GM18519 (cell line): ENCODE data around the gene NPAS3.

Source experiments
- ATAC-seq: cut with Tn5 transposase; IDR thresholded peaks from one replicate; pipeline ENCODE4 v1.9.1; 2021; ENCODE audit warnings: mild to moderate bottlenecking, moderate library complexity; ENCODE audit not compliant: unreplicated experiment, low FRiP score

The NPAS3 gene

DNA sequence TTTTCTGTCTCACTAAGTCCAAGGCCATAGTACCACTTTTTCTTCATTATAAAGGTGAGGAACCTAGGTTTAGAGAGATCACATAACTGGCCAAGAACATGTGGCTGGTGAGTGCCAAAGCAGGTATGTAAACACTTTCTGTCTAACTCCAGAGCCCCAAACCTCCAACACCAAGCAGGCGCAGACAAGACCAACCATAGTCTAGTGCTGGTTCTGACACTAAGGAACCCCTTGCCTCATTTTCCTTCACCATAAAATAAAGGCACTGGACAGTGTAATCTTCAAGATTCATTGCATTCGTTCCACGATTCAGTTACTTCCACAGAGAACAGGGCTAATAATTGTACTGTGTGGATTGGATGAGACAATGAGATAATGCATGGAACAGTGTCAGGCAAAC, 71.0 kb downstream of the NPAS3 start:
- ATAC-seq, result no peak

DNA sequence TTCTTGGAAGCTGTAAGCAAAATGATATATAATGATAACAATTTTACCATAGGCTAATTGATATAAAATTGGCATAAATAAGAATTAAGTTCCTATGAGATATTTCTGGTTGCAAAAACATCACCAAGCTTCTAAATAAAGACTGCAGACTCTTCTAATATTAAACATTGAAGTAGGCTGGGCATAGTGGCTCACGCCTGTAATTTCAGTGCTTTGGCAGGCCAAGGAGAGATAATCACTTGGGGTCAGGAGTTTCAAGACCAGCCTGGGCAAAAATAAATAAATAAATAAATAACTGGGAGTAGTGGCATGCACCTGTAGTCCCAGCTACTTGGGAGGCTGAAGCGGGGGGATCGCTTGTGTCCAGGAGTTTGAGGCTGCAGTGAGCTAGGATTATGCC, 71.8 kb downstream of the NPAS3 start:
- no peak for ATAC-seq

DNA sequence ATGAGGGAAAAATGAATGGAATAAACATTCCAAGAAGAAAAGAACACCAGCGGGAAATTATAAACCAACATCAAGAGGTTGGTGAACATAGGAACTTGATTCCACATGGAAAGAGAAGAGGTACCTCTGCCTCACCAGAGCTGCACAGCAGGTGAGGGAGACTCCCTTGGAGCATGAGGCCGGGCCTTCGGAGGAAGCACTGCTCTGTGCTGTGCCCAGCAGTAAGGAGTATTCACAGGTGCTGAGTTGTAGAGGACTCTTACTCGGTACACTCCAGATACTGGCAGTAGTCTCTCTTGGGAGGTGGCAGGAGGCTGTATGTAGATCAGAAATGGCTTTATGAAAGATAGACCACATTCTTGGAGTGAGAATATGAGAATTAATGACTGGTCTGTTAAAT, 76.0 kb downstream of the NPAS3 start:
- ATAC-seq, result no peak

DNA sequence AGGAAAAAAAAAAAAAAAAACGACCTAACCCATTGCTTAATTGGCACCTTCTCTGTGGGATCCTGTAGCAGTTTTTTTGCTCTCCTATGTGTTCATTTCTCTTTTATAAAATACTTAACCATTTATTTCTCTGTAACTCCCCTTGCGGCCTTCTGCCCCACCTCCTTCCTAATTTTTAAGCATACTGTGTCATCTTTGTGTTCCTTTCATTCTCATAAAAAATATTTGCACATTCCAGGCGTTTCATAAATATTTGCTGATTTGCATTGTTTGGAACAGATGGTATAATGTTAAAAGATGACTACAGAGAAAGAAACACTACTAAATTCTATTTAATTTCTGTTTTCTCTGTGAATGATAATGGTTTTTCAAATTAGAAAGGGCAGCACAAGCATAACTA, 77.9 kb downstream of the NPAS3 start:
- ATAC-seq, result no peak

DNA sequence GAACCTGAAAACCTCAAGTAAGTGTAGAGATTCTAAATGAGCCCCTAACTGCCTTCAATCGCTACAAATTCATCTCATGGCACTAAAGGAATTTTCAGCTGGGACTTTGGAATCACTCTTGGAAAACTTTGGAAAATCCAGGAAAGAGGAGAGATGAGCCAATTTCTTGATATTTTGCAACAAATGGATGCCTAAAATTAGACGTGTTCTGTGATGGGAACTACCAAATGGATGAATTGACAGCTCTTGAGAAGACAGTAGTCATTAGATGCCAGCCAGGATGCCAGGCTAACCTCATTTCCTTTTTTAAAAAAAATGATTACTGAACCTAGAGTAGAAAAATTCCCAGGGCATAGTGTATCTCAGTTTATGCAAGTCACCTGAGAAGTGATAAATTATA, 78.3 kb downstream of the NPAS3 start:
- ATAC-seq, result no peak

DNA sequence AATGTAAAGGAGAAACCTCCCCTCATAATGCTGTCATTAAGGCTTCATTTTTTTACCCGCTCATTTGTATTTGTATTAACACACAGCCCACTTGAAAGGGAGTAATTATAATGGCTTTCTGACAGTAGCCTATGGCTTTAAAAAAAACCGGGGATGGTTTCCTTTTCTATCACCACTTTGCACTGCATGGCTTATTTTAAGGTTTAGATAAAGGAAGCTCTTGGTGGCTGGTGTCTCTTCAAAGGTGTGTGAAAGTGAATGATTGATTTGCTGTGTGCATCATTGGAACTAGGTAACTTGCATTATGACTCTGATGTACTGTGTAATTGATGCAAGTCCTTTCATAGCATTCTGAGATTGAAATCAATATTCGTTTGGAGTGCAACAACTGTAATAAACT, 80.7 kb downstream of the NPAS3 start:
- ATAC-seq, result no peak

DNA sequence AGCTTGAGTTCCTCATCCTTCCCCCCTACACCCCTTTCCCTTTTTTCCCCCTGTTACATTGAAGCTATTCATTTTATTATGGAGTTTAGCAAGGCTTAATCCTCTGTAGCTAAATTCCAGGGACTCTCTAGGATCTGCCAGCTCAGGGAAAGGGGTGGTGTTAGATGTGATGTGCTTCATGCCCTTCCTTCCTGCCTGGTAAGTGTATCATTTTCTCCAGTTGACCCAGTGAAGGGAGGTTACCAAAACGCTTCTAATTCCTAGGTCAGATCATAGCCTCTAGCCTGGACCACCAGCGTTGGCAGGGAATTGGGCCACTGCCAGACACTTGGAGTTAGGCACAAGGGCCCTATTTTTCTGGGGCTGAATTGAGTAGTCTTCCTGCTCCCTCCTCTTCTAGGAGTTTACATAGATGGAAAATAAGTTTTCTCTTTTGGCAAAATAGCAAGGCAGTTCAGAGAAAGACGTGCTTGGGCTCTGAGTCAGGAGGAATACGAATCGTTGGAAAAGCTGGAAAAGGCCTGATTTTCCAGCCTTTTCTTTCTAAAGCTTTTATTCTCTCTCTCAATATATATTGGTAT, 88.3 kb downstream of the NPAS3 start:
- no peak for ATAC-seq

DNA sequence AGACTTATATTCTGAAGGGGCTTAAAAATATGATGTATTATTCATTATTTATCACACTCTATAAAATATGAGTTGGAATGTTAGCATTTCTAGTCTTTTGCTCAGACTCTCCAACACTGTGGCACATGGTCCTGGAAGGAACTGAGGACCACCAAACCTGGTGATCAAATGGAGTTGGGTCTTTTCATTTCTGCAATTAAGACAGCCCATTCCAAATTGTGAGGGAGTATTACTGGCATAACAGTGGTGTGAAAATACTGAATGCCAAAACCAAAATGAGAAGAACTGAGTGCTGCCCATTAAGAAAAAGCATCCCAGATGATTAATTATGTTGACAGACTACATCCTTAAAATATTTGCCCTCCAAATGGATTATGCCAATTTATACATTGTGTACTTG, 90.8 kb downstream of the NPAS3 start:
- no peak for ATAC-seq

DNA sequence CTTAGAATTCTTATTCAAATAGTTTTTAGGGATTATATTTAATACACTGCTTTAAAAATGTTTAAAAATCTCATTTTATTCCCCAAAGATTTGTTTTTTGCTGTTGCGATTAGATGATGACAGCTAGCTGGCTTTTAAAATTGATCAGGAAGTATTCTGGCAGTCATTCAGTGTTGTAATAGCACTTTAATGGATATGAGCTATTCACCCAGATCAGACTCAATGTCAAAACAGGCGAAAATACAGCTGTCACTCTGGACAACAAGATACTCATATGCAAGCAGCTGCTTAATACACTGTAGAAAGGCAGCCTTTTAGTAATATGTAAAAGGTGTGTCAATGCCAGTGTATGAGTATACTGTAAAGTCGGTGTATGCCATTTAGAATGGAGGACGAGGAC, 91.7 kb downstream of the NPAS3 start:
- ATAC-seq, result no peak

DNA sequence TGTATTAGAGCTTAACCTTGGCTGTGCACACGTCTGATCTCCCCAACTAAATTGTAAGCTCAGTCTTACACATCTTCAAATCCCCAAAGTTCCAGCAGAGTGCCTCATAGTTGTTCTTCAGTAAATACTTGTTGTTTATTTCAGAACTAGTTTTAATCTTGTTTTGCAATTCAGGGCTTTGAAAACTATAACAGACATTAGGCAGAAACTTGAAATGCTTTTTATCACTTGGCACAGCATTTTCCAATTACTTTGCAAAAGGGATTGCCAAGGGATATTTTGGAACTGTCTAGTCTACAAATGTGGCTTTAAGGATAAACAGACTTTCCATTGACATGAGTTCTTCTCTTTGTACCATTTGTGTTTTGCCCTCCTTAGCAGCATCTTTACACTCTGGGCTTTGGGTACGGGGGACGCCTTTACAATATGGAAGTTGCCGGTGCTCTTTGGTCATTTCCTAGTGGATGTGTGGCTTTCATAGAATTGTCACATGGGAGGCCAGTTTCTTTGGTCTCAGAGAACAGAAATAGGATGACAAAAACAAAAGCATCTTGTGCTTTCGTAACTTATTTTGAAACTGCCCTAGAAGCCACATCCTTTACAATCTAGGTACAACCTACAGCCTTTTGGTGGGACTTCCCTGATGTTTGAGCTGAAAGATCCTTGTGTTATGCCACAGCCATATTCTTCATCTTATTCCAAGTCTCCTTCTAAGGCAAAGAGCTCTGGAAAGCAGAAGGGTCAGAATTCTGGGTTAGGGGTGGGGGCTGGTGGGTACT, 96.9 kb downstream of the NPAS3 start:
- no peak for ATAC-seq

DNA sequence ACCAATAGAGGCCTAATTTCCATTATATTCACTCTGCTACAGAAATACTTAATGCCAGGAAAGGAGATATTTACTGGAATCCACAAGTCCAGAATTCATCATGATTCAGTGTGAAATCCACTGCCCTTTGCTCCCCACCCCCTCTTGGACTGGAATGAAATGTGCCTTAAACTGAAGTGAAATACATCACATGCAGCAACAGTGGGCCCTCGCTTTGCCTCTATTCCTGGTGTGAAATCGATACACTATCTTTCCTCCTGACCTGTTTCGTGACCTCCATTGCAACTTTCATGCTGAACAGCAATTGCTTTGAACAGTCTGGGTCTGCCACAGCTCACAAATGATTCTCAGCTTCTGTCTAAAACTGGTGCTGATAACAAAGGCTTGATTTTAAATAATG, 100.6 kb downstream of the NPAS3 start:
- ATAC-seq, result no peak

DNA sequence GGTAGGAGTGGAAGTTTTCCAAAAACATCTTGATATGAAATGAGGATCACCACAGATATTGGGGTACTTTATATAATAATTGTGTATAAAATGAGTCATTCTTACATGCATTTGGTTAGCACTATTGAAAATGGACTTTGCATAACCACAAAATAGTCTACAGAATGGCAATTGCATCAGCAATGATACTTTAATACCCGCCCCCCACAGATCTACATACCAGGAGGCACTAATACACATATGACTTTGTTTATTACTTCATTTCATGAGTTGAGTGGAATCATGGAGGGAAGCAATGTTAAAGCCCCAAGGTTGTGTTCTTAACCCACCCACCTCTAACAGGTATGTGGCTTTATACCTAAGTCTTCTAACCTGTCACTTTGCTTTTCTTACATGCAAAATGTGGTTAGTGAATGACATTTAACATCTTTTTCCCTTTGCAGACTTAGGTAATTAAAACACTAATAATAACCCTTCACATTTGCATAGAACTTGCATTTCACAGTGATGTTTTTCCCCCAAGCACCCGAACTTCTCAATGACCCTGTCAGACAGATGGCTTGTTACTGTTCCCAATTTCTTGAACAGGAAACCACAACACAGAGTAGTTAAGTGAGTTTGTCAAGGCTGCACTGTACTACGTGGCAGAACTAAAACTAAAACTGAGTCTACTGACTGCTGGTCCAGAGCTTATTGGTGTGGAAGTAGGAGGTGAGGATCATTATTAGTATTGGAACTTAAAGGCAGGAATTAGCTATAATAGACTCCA, 101.9 kb downstream of the NPAS3 start:
- ATAC-seq, result no peak

DNA sequence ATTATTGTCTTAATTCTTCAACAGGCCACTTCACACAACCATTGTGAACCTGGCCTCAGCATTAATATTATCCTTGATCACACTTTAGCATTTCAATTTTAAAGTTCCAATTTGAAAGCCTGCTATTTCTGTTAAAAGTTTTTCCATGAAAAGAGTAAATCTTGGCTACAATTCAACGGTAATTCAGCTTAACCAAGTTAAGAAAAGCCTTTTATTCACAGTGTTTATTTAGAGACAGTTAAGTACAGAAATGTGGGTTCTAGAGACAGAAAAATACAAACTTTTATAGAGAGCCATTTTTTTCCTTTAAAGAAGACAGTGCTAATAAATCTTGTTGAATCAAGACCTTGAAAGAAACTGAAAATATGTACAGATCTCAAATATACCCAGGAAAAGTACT, 103.9 kb downstream of the NPAS3 start:
- ATAC-seq, result no peak

DNA sequence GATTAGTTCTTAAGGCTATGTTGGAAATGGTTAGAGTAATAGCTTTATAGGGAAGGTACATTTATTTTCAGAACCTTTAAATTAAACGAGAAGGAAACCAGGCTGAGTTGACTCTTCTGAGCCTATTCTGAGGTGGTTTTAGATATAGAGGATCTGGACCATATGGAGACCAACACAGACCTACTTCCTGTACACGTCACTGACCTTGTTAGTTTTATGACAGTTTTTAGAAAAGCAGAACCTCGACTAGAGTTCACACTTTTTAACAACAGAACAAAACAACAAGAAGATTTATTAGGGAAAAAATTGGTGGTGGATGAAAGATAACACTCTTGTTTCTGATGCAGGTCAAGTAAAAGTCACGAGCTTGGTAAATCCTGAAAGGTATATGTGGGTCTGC, 107.1 kb downstream of the NPAS3 start:
- ATAC-seq, result no peak

DNA sequence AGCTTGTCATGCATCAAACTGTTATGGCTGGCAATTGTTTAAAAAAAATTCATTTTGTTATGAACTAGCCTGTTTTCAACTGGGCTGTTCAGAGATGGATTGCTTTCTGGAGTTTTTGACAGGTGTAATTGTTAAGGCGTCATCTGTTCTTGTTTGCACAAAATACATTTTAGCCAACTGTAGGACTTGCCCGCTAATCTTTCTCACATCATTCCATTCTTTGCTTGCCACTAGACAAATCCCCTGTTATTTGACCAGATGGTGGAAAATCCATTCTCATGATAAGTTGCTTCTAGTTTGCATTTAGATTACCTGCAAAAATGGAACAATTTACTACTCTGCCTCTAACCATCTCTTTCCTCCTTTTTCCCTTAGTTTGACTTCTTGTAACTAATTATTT, 114.3 kb downstream of the NPAS3 start:
- no peak for ATAC-seq

DNA sequence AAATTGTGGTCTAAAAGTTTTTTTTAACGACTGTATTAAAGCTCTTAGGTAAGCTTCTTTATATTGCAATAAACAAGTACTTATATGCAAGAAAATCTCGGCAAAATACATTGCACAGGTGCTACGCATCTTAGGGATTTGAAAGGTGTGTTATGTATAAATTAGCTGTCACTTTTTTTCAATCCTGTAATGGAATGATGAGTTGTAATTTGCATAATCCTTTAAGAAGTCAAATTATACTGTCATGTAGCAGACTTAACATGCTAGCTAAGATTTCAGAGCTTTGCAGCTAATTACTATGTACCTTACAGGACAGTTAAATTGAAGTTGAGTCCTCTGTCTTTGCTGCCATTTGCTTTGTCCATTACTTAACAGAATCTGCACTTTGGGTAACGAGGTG, 117.5 kb downstream of the NPAS3 start:
- ATAC-seq, result no peak

DNA sequence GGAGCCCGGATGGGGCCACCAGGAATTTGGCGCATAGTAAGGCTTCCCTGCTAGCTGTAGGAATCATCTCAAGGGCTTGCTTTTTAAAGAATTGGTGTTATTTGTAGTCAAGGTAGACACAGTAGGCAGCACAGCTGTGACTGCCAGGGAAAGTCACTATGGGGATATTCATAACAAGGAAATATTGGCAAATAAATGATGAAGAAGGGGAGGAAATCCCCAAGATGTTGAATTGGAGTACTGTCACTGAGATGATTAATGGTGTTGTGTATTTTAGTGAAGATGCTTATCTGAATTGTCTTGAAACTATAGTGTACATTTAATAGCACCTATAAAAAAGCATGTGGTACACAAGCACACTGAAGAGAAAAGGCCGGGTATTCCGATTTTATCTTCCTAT, 118.9 kb downstream of the NPAS3 start:
- ATAC-seq, result no peak

DNA sequence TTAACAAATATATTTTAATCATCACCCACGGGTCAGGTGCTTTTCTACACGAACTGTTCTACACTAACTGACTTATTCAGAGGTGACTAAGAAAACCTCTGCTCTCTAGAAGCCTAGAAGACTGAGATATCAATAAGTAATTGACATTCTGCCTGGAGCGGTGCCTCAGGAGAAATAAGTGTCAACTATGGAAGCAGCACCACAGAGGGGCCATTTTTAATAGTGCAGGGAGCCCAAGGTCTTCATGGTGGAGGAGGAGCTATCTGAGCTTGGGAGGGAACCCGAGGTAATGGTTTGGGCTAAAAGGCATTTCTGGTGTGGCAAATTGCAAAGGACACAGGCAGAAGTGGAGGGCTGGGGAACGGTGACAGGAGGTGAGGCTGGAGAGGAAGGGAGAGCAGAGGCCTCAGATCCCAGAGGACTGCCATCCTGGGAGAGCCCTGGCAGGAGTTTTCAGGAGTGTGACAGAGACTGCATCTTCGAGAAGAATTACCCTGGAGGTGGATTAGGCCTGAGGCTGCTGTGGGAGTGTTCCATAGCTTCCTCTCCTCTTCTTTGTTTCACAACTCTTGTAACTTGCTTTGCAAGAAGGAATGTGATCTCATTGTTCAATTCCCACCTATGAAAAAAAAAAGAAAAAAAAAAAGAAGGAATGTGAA, 123.1 kb downstream of the NPAS3 start:
- no peak for ATAC-seq

DNA sequence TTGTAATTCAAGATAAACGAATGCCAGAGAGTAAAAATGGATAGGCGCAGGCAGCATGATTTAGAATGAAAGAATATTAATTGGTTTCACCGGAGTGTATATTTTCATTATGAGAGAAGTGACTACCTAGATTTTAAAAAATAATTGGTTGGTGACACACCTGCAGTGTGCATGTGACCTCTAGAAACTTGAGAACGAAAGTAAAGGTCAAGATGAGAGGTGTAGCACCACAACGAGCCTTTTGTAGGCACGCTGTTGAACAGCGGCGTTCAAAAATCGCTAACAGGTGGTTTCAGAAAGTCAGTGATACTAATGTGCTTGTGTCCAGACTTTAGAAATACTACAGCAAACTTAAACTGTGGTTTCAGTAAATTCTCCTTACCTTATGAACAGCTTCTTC, 123.8 kb downstream of the NPAS3 start:
- no peak for ATAC-seq

DNA sequence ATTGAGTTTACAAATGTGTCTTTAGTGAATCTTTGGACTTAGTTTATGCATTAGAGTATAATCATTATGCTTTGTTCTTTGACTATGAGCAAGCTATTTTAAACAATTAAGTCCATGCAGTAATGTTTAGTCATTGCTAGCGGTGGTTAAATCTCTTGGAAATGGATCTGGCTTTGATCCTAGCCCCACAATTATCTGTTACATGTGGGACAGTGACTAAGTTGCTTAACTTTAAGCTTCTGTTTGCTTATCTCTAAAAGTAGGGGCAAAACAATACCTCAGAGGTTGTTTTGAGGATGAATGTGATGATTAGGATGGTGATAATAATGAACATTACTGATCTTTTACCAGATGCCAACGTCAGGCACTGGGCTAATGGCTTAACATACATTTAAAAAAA, 124.2 kb downstream of the NPAS3 start:
- ATAC-seq, result no peak

DNA sequence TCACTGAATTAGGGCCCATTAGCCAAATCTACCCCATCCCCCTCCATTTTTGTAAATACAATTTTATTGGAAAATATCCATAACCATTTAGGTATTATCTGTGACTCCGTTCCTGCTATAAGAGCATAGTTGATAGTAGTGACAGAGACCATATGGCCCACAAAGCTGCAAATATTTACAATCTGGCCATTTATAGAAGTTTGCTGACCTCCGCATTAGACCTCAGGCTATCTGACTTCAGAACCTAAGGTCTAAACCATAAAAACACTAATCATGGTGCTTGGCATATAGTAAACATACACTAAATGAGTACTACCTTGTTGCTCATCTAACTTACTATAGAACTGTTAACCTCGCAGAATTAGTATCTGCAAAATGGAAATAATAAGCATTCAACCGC, 124.8 kb downstream of the NPAS3 start:
- no peak for ATAC-seq
